ENCODE results near the gene HECA. TPM values are rescaled to one million over a fixed set of nuclear protein-coding genes. Genes with fewer than 3 reads are reported as not detected.

HECA gene
- total RNA-seq, 1 experiment from 2014 or later: 10.7 TPM

GRCh38 chr6:139156102-139156501, 21.2 kb downstream of the HECA start:
- POLR2A ChIA-PET: no interaction called here
- Histone ChIP-seq H2AFZ (ENCODE audit: low read depth, low read length, poor library complexity, severe bottlenecking) (no peak overlapping the region), H3K9me2 (ENCODE audit: insufficient read depth) (no peaks in the 10 kb centered on the region), H4K20me1 (ENCODE audit: insufficient read depth) (no peaks in the 10 kb centered on the region), H3K27me3 (ENCODE audit: insufficient read depth, low read length) (no peaks in the 10 kb centered on the region), H3K4me3 (replicated peaks in 1 of 2; ENCODE audit: low read depth in 1 of 2, low read length in 2 of 2) (no peak overlapping the region), H3K4me1 (ENCODE audit: control insufficient read depth in 1 of 2, insufficient read depth in 2 of 2, low read length in 2 of 2) (peaks cover 7% of the 10 kb centered on the region in 2 experiments; a peak in 3 of 4 replicates), H3K79me2 (ENCODE audit: insufficient read depth, low read length) (no peaks in the 10 kb centered on the region), H3K9ac (ENCODE audit: low read length) (no peak overlapping the region), H3K4me2 (ENCODE audit: low read length) (no peak overlapping the region), H3K27ac (ENCODE audit: low read depth, low read length) (no peak overlapping the region), H3K9me3 (ENCODE audit: control insufficient read depth in 1 of 2, insufficient read depth in 1 of 2, low read depth in 1 of 2, low read length in 2 of 2) (no peaks in the 10 kb centered on the region), H3K36me3 (ENCODE audit: control insufficient read depth in 1 of 2, insufficient read depth in 2 of 2, low read length in 2 of 2) (no peaks in the 10 kb centered on the region)
- CTCF ChIA-PET: no interaction called here
- intact Hi-C loops (cut with micrococcal nuclease): no loop called here
- no TSS peak for BruUV-seq (replicated peaks)
- no peak for ATAC-seq
- RAD21 ChIA-PET (ENCODE audit: low non-redundant PET in 1 of 2, low total read pairs in 2 of 2, uncharacterized antibody in 2 of 2, unreplicated experiment in 2 of 2): no interaction called here
- no peak for DNase-seq (ENCODE audit: low read depth, low spot score)
- no peak for TF ChIP-seq ELF1 (IDR thresholded peaks at IDR 0.05; ENCODE audit: borderline replicate concordance, low read depth)
- TF ChIP-seq ATF3 (IDR thresholded peaks at IDR 0.05): no peak
- TF ChIP-seq ZNF274 (IDR thresholded peaks at IDR 0.05; ENCODE audit: low read depth, low read length): no peak
- TF ChIP-seq CBX3 (IDR thresholded peaks at IDR 0.05; ENCODE audit: low read depth): no peak
- TF ChIP-seq POLR2A (IDR thresholded peaks at IDR 0.05; ENCODE audit: borderline replicate concordance, extremely low read depth, insufficient read depth, insufficient read length): no peak
- TF ChIP-seq POLR2AphosphoS5 (IDR thresholded peaks at IDR 0.05; ENCODE audit: low read depth, low read length): no peak
- TF ChIP-seq EGR1 (IDR thresholded peaks at IDR 0.05; ENCODE audit: low read depth): no peak
- no peak for TF ChIP-seq CEBPB (IDR thresholded peaks at IDR 0.05; ENCODE audit: low read depth)
- no peak for TF ChIP-seq YY1 (IDR thresholded peaks at IDR 0.05; ENCODE audit: extremely low read depth, insufficient replicate concordance, low read depth, low read length)
- no peak for TF ChIP-seq EZH2 (IDR thresholded peaks at IDR 0.05)
- TF ChIP-seq ZBTB33 (IDR thresholded peaks at IDR 0.05; ENCODE audit: extremely low read depth, insufficient replicate concordance, low read length): no peak
- TF ChIP-seq FOSL1 (IDR thresholded peaks at IDR 0.05; ENCODE audit: low read depth): no peak
- no peak for TF ChIP-seq MAX (IDR thresholded peaks at IDR 0.05)
- TF ChIP-seq EZH2phosphoT487 (IDR thresholded peaks at IDR 0.05; ENCODE audit: borderline replicate concordance): no peak
- no peak for TF ChIP-seq SP1 (IDR thresholded peaks at IDR 0.05; ENCODE audit: low read depth)
- no peak for TF ChIP-seq SIN3A (IDR thresholded peaks at IDR 0.05; ENCODE audit: low read depth)
- TF ChIP-seq SRF (IDR thresholded peaks at IDR 0.05; ENCODE audit: low read depth): no peak
- no peak for TF ChIP-seq REST (IDR thresholded peaks at IDR 0.05; ENCODE audit: low read depth)

Measured in HCT116 (cell line).